Liver (tissue), 9 donors: ENCODE data around the gene FLT1. TPM values are rescaled to one million over a fixed set of nuclear protein-coding genes. Genes with fewer than 3 reads are reported as not detected.

ENCODE experiments used
- DNase-seq: peaks from one replicate; pipeline ENCODE4 v3.0.0-alpha.2; 2017; ENCODE audit warnings: low spot score
- H3K27ac ChIP-seq, 2 donors: one replicate each; pipeline ENCODE4 v1.7.0; 2013; ENCODE audit warnings: inconsistent platforms in 2 of 2, low read length in 2 of 2, control low read depth in 1 of 2, low read depth in 1 of 2, mild to moderate bottlenecking in 1 of 2
- H3K27me3 ChIP-seq, 4 donors: one replicate each; pipeline versions ENCODE4 v1.6.1 to v1.7.0; 2013; ENCODE audit warnings: low read length in 3 of 4, inconsistent platforms in 1 of 4, mild to moderate bottlenecking in 1 of 4, moderate library complexity in 1 of 4; ENCODE audit not compliant: control insufficient read depth in 4 of 4, insufficient read depth in 4 of 4
- H3K36me3 ChIP-seq, 4 donors: one replicate each; pipeline versions ENCODE4 v1.6.1 to v1.7.0; 2013; ENCODE audit warnings: low read length in 3 of 4, mild to moderate bottlenecking in 3 of 4, low read depth in 1 of 4, moderate library complexity in 1 of 4; ENCODE audit not compliant: control insufficient read depth in 4 of 4, insufficient read depth in 3 of 4
- H3K4me1 ChIP-seq, 4 donors: one replicate each; pipeline versions ENCODE4 v1.6.1 to v1.7.0; 2013; ENCODE audit warnings: low read length in 3 of 4, mild to moderate bottlenecking in 3 of 4, moderate library complexity in 1 of 4; ENCODE audit not compliant: control insufficient read depth in 4 of 4, insufficient read depth in 4 of 4
- H3K4me3 ChIP-seq, 3 donors: one replicate each; pipeline versions ENCODE4 v1.6.1 to v1.7.0; 2013; ENCODE audit warnings: low read length in 3 of 3, control low read depth in 1 of 3, low read depth in 1 of 3, mild to moderate bottlenecking in 1 of 3
- H3K9ac ChIP-seq, 2 donors: one replicate each; pipeline ENCODE4 v1.7.0; 2013; ENCODE audit warnings: low read length in 2 of 2, mild to moderate bottlenecking in 2 of 2, moderate library complexity in 2 of 2, control low read depth in 1 of 2, low read depth in 1 of 2
- H3K9me3 ChIP-seq, 4 donors: one replicate each; pipeline versions ENCODE4 v1.6.1 to v1.7.0; 2013; ENCODE audit warnings: low read length in 3 of 4; ENCODE audit not compliant: control insufficient read depth in 4 of 4
- EGR1 ChIP-seq, 2 donors: IDR thresholded peaks; 2 replicates each; pipeline ENCODE4 v1.6.1; 2016 to 2018; ENCODE audit warnings: antibody characterized with exemption in 2 of 2, low read depth in 2 of 2
- FOXA1 ChIP-seq: IDR thresholded peaks from 2 replicates; pipeline ENCODE4 v1.6.1; 2016; ENCODE audit warnings: antibody characterized with exemption
- FOXA2 ChIP-seq: IDR thresholded peaks from 2 replicates; pipeline ENCODE4 v1.6.1; 2016; ENCODE audit warnings: antibody characterized with exemption
- GABPA ChIP-seq, 2 donors: IDR thresholded peaks in 1 of 2; conservative IDR thresholded peaks in 1 of 2; 2 replicates each; pipeline ENCODE4 v1.6.1; 2016; ENCODE audit warnings: antibody characterized with exemption in 2 of 2, mild to moderate bottlenecking in 1 of 2, moderate library complexity in 1 of 2
- HNF4A ChIP-seq, 2 donors: conservative IDR thresholded peaks; 2 replicates each; pipeline ENCODE4 v1.6.1; 2016; ENCODE audit warnings: antibody characterized with exemption in 2 of 2, mild to moderate bottlenecking in 2 of 2
- HNF4G ChIP-seq: IDR thresholded peaks from 2 replicates; pipeline ENCODE4 v1.6.1; 2016; ENCODE audit warnings: antibody characterized with exemption
- JUND ChIP-seq, 2 donors: IDR thresholded peaks; 2 replicates each; pipeline ENCODE4 v1.6.1; 2016; ENCODE audit warnings: antibody characterized with exemption in 2 of 2
- NR2F2 ChIP-seq: IDR thresholded peaks from 2 replicates; pipeline ENCODE4 v1.6.1; 2016; ENCODE audit warnings: antibody characterized with exemption
- RXRA ChIP-seq, 2 donors: IDR thresholded peaks; 2 replicates each; pipeline ENCODE4 v1.6.1; 2017 to 2018; ENCODE audit warnings: antibody characterized with exemption in 2 of 2, mild to moderate bottlenecking in 1 of 2
- SP1 ChIP-seq: IDR thresholded peaks from 2 replicates; pipeline ENCODE4 v1.6.1; 2018; ENCODE audit warnings: antibody characterized with exemption, mild to moderate bottlenecking
- TAF1 ChIP-seq: conservative IDR thresholded peaks from 2 replicates; pipeline ENCODE4 v1.6.1; 2016; ENCODE audit warnings: antibody characterized with exemption, mild to moderate bottlenecking
- YY1 ChIP-seq: IDR thresholded peaks from 2 replicates; pipeline ENCODE4 v1.6.1; 2016; ENCODE audit warnings: antibody characterized with exemption, mild to moderate bottlenecking
- WGBS: extraction: QIAGEN DNeasy Blood & Tissue Kit; methylation state at CpG from one replicate; pipeline ENCODE4 v1.1.7; 2013; 5-methylcytosine and 5-hydroxymethylcytosine counted together
- polyA plus RNA-seq, 2 donors: library from polyadenylated mRNA; stranded (reverse) in 1 of 2; unstranded in 1 of 2; fragments of 200-250 nt in 1 of 2; fragments of >200 nt in 1 of 2; fragmentation: Nextera tagmentation in 1 of 2; extraction: Ambion mirVana in 1 of 2; gene quantifications; one replicate each; pipeline versions ENCODE4 v1.2.1 to v1.2.3, GENCODE V29; 2013 to 2015
- total RNA-seq, 2 donors: library from RNA; depleted of rRNA; stranded (reverse); fragments of >200 nt; gene quantifications; one replicate each; pipeline ENCODE4 v1.2.3, GENCODE V29; 2014
- TF ChIP-seq, protein P1 (sequence below): fragments of 150-350 bp; IDR thresholded peaks from 2 replicates; pipeline ENCODE4 v1.5.1; 2017; ENCODE audit warnings: improper control_type of control experiment, low read depth, low read length; ENCODE audit not compliant: missing input control
- TF ChIP-seq, protein P2 (sequence below): IDR thresholded peaks from 2 replicates; pipeline ENCODE4 v1.6.1; 2016; ENCODE audit warnings: antibody characterized with exemption
- TF ChIP-seq, protein P3 (sequence below): IDR thresholded peaks from 2 replicates; pipeline ENCODE4 v1.6.1; 2016; ENCODE audit warnings: antibody characterized with exemption
- TF ChIP-seq, protein P4 (sequence below): IDR thresholded peaks from 2 replicates; pipeline ENCODE4 v1.6.1; 2016; ENCODE audit warnings: antibody characterized with exemption
- donor health status: healthy.
- donor health status: healthy.
- donor health status: healthy.
- donor health status: healthy.
- donor health status: healthy.

Gene FLT1
- total and polyA plus RNA-seq, 4 donors: 4.1 to 19.7 (median 9.3) TPM

DNA sequence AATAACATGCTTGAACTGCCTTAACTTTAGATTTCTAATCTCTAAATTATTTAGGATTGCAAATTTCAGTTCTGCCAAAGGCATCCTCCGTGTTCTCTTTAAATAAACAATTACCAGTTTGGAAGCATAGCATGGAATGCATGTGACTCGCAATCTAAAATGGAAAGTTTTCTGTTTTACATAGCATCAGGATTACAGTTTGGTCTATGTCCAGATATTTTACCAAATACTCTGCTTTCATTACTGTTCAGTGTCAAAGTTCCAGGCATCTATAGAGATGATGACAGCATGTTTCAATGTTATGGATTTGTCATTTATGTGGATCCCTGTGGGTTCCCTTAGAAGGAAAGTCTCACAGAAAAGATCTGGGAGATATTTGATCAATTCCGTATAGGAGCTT, 16.8 kb downstream of the FLT1 start (continued):
- TF ChIP-seq, protein P1, sequence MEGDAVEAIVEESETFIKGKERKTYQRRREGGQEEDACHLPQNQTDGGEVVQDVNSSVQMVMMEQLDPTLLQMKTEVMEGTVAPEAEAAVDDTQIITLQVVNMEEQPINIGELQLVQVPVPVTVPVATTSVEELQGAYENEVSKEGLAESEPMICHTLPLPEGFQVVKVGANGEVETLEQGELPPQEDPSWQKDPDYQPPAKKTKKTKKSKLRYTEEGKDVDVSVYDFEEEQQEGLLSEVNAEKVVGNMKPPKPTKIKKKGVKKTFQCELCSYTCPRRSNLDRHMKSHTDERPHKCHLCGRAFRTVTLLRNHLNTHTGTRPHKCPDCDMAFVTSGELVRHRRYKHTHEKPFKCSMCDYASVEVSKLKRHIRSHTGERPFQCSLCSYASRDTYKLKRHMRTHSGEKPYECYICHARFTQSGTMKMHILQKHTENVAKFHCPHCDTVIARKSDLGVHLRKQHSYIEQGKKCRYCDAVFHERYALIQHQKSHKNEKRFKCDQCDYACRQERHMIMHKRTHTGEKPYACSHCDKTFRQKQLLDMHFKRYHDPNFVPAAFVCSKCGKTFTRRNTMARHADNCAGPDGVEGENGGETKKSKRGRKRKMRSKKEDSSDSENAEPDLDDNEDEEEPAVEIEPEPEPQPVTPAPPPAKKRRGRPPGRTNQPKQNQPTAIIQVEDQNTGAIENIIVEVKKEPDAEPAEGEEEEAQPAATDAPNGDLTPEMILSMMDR: no peak
- TF ChIP-seq HNF4G (no peak), FOXA1 (no peak), TAF1 (no peak), NR2F2 (no peak)

DNA sequence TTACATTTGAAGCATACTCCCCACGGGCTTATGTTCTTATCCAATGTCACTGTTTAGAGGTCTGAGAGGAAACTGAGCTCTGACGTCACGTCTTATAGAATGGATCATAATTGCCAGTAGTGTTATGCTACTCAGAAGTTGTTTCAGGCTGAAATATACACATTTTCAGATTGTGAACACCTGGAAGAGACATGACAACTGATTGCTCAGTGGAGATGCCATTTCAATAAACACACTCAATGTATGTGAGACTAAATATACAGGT, 17.3 kb downstream of the FLT1 start:
- no peak for DNase-seq
- WGBS: 66% methylated on average over 3 of the region's 3 CpGs
- Histone ChIP-seq H3K9me3 (no peaks in the 10 kb centered on the region), H3K36me3 (no peaks in the 10 kb centered on the region), H3K4me3 (no peak overlapping the region), H3K27ac (no peak overlapping the region), H3K27me3 (peaks cover 0 to 1% (median 0%) of the 10 kb centered on the region in 4 donors), H3K4me1 (no peaks in the 10 kb centered on the region), H3K9ac (no peak overlapping the region)
- TF ChIP-seq HNF4A (conservative IDR thresholded peaks at IDR 0.05): no peak
- no peak for TF ChIP-seq TAF1
- no peak for TF ChIP-seq YY1

DNA sequence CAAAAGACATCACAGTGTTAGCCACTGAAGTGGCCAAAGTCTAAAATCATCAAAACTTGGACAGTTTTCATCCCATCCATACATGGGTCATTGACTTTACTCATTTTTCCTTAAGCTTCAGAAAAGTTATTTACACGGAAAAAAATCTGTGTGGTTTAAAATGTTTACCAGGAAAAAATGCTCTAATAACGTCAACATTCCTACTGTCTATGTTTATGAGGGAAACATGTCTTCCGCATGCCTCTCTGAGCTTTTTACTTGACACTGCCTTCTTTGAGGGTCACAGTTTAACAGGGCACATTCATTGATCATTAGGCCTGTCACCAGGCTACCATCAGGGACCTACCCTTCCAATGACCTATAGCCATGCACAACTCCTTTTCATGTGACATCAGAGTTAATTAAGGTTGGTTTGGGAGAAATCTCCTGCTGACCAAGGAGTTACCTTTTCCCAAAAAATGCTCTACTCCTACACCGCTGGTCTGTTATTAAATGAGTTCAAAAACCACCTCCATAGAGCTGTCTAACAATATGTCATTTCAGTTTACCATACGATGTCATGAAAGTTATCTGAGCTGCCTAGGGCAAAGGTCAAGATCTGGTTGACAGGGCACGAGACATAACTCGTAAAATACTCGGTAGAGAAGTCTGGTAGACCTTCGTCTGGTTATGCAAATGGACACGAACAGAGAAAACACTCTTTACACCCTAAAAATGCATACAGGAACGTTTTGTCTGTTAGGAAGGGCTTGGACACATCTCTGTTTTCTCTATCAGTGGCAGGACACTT, 17.8 kb downstream of the FLT1 start:
- H3K4me3 ChIP-seq: no peak overlapping the region
- WGBS: 46% methylated on average over 11 of the region's 11 CpGs
- H3K27ac ChIP-seq: no peak overlapping the region
- no peaks in the 10 kb centered on the region for H3K9me3 ChIP-seq
- H3K27me3 ChIP-seq: no peaks in the 10 kb centered on the region
- TF ChIP-seq FOXA2: no peak
- TF ChIP-seq, protein P2, sequence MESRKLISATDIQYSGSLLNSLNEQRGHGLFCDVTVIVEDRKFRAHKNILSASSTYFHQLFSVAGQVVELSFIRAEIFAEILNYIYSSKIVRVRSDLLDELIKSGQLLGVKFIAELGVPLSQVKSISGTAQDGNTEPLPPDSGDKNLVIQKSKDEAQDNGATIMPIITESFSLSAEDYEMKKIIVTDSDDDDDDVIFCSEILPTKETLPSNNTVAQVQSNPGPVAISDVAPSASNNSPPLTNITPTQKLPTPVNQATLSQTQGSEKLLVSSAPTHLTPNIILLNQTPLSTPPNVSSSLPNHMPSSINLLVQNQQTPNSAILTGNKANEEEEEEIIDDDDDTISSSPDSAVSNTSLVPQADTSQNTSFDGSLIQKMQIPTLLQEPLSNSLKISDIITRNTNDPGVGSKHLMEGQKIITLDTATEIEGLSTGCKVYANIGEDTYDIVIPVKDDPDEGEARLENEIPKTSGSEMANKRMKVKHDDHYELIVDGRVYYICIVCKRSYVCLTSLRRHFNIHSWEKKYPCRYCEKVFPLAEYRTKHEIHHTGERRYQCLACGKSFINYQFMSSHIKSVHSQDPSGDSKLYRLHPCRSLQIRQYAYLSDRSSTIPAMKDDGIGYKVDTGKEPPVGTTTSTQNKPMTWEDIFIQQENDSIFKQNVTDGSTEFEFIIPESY: no peak
- TF ChIP-seq JUND (IDR thresholded peaks at IDR 0.05): no peak
- TF ChIP-seq, protein P1: no peak
- TF ChIP-seq, protein P3, sequence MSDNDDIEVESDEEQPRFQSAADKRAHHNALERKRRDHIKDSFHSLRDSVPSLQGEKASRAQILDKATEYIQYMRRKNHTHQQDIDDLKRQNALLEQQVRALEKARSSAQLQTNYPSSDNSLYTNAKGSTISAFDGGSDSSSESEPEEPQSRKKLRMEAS: no peak
- no peak for TF ChIP-seq HNF4A (conservative IDR thresholded peaks at IDR 0.05)
- TF ChIP-seq, protein P4, sequence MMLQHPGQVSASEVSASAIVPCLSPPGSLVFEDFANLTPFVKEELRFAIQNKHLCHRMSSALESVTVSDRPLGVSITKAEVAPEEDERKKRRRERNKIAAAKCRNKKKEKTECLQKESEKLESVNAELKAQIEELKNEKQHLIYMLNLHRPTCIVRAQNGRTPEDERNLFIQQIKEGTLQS: no peak
- TF ChIP-seq EGR1 (IDR thresholded peaks at IDR 0.05; ENCODE audit: low read depth in 2 of 2): no peak
- TF ChIP-seq GABPA (IDR thresholded peaks at IDR 0.05 in 1 of 2, conservative IDR thresholded peaks at IDR 0.05 in 1 of 2): no peak
- no peak for TF ChIP-seq RXRA (IDR thresholded peaks at IDR 0.05)
- TF ChIP-seq SP1: no peak
- TF ChIP-seq YY1: no peak
- TF ChIP-seq NR2F2: no peak
- TF ChIP-seq TAF1: no peak
- TF ChIP-seq FOXA1: no peak
- no peak overlapping the region for H3K9ac ChIP-seq
- H3K36me3 ChIP-seq: no peaks in the 10 kb centered on the region
- no peak for DNase-seq
- H3K4me1 ChIP-seq: no peaks in the 10 kb centered on the region
